HG03139 (cell line): ENCODE measurements around the gene CFAP97.
A peak's percentile ranks its signal among the peaks of the same experiment; 100 is the strongest.
"Not testable (repeated sequence)": the region's sequence is repeated elsewhere in the genome, so short reads cannot be mapped to it uniquely, and the experiment has no call there.

Experiments used
- ATAC-seq: cut with Tn5 transposase; IDR thresholded peaks from one replicate; pipeline ENCODE4 v1.9.1; 2021; ENCODE audit not compliant: unreplicated experiment

The CFAP97 gene

GRCh38 chr4:185203486-185204237, at the start of gene CFAP97:
Gene CFAP97, minus strand, starts transcription at chr4:185204000. Its CDS starts 12,804 bp downstream, at chr4:185191196.
- peak; percentile 79 for ATAC-seq

- no peak for ATAC-seq
Observed at GRCh38 chr4:185249105-185249504, 45.3 kb upstream of the CFAP97 start.

- no peak for ATAC-seq
Observed at GRCh38 chr4:185248393-185249039, 44.7 kb upstream of the CFAP97 start.

- ATAC-seq: no peak
Observed at GRCh38 chr4:185247151-185247550, 43.4 kb upstream of the CFAP97 start.

GRCh38 chr4:185246453-185246852, 42.7 kb upstream of the CFAP97 start:
- no peak for ATAC-seq

- ATAC-seq: no peak
Observed at GRCh38 chr4:185244763-185245162, 41.0 kb upstream of the CFAP97 start.

GRCh38 chr4:185243879-185244278, 40.1 kb upstream of the CFAP97 start:
- ATAC-seq: no peak

GRCh38 chr4:185242749-185243533, 39.1 kb upstream of the CFAP97 start:
- ATAC-seq: no peak

GRCh38 chr4:185240486-185240885, 36.7 kb upstream of the CFAP97 start:
- not testable (repeated sequence) for ATAC-seq

- ATAC-seq: no peak
Observed at GRCh38 chr4:185238750-185239149, 35.0 kb upstream of the CFAP97 start.

- ATAC-seq: no peak
Observed at GRCh38 chr4:185238215-185238681, 34.4 kb upstream of the CFAP97 start.

GRCh38 chr4:185237175-185237574, 33.4 kb upstream of the CFAP97 start:
- no peak for ATAC-seq

- ATAC-seq: no peak
Observed at GRCh38 chr4:185235843-185236503, 32.2 kb upstream of the CFAP97 start.

GRCh38 chr4:185235119-185235842, 31.5 kb upstream of the CFAP97 start:
- ATAC-seq: no peak

GRCh38 chr4:185232370-185232769, 28.6 kb upstream of the CFAP97 start:
- ATAC-seq: no peak

GRCh38 chr4:185229021-185229818, 25.4 kb upstream of the CFAP97 start:
- no peak for ATAC-seq

- no peak for ATAC-seq
Observed at GRCh38 chr4:185227713-185228278, 24.0 kb upstream of the CFAP97 start.

- ATAC-seq: no peak
Observed at GRCh38 chr4:185227131-185227551, 23.3 kb upstream of the CFAP97 start.

- no peak for ATAC-seq
Observed at GRCh38 chr4:185225940-185226339, 22.1 kb upstream of the CFAP97 start.
